HCT116 (cell line): Measurements from ENCODE around the gene AKAP13. TPM values are rescaled to one million over a fixed set of nuclear protein-coding genes. Genes with fewer than 3 reads are reported as not detected.

Source experiments
- ATAC-seq: fragments of 200-7000 bp; cut with Tn5 transposase; 2 replicates; pipeline ENCODE4 v1.9.1; 2020; ENCODE audit warnings: mild to moderate bottlenecking, moderate library complexity
- BruUV-seq: library from RNA; stranded (reverse); fragments of 400-500 nt; replicated peaks from 2 replicates; lab custom pipeline; 2021; lab: Mats Ljungman, UMichigan
- CTCF ChIA-PET: fragments of 300-600 bp; sonication (Branson Sonifier 250); formaldehyde crosslinking; loops from one replicate; lab custom pipeline; 2021; ENCODE audit warnings: antibody characterized with exemption; lab: Charles Lee
- POLR2A ChIA-PET: fragments of 300-600, 350-600 bp; sonication (Branson Sonifier 250); formaldehyde crosslinking; loops from one replicate; lab custom pipeline; 2021; ENCODE audit warnings: antibody characterized with exemption; lab: Charles Lee
- RAD21 ChIA-PET, 2 experiments: fragments of 300-600 bp; sonication (Branson Sonifier 250); formaldehyde crosslinking; loops; one replicate each; lab custom pipeline; 2023; ENCODE audit warnings: low total read pairs in 2 of 2; ENCODE audit not compliant: uncharacterized antibody in 2 of 2, unreplicated experiment in 2 of 2, low non-redundant PET in 1 of 2; lab: Charles Lee
- DNase-seq: peaks from one replicate; pipeline ENCODE4 v3.0.0-alpha.2; 2010; ENCODE audit warnings: low read depth, low spot score
- H2AFZ ChIP-seq: fragments of 200-600 bp; shearing (Covaris generic), sonication (generic); 2 replicates; pipeline ENCODE4 v1.6.1; 2017; ENCODE audit warnings: low read depth, mixed run types, mixed read lengths, antibody characterized with exemption, low read length; ENCODE audit not compliant: poor library complexity, severe bottlenecking
- H3K27ac ChIP-seq: 2 replicates; pipeline ENCODE4 v1.5.1; 2012; ENCODE audit warnings: low read depth, low read length
- H3K27me3 ChIP-seq: fragments of 200-600 bp; sonication (generic); 2 replicates; pipeline ENCODE4 v1.6.1; 2016; ENCODE audit warnings: mixed run types, low read length, mixed read lengths; ENCODE audit not compliant: insufficient read depth
- H3K36me3 ChIP-seq, 2 experiments: fragments of 200-500 bp in 1 of 2; fragments of 200-600 bp in 1 of 2; sonication (Bioruptor generic) in 1 of 2; sonication (generic) in 1 of 2; 2 replicates each; pipeline versions ENCODE4 v1.5.1 to v1.6.1; 2014 to 2016; ENCODE audit warnings: low read length in 2 of 2, inconsistent platforms in 1 of 2, mixed read lengths in 1 of 2, mixed run types in 1 of 2; ENCODE audit not compliant: insufficient read depth in 2 of 2, control insufficient read depth in 1 of 2
- H3K4me1 ChIP-seq, 2 experiments: fragments of 200-600 bp in 1 of 2; sonication (generic) in 1 of 2; 2 replicates each; pipeline versions ENCODE4 v1.5.1 to v1.6.1; 2012 to 2017; ENCODE audit warnings: low read length in 2 of 2, inconsistent platforms in 1 of 2, mild to moderate bottlenecking in 1 of 2, mixed read lengths in 1 of 2, mixed run types in 1 of 2, moderate library complexity in 1 of 2; ENCODE audit not compliant: insufficient read depth in 2 of 2, control insufficient read depth in 1 of 2
- H3K4me2 ChIP-seq: fragments of 200-600 bp; sonication (generic); 2 replicates; pipeline ENCODE4 v1.6.1; 2017; ENCODE audit warnings: mixed run types, low read length, mixed read lengths
- H3K4me3 ChIP-seq, 2 experiments: fragments of 200-600 bp in 1 of 2; sonication (generic) in 1 of 2; replicated peaks in 1 of 2; 2 replicates each; pipeline ENCODE4 v1.5.1; 2011 to 2016; ENCODE audit warnings: low read length in 2 of 2, control low read depth in 1 of 2, low read depth in 1 of 2, mild to moderate bottlenecking in 1 of 2, mixed read lengths in 1 of 2, mixed run types in 1 of 2
- H3K79me2 ChIP-seq: fragments of 200-600 bp; sonication (generic); 2 replicates; pipeline ENCODE4 v1.6.1; 2017; ENCODE audit warnings: mild to moderate bottlenecking, mixed run types, low read length, moderate library complexity, mixed read lengths; ENCODE audit not compliant: insufficient read depth
- H3K9ac ChIP-seq: fragments of 200-600 bp; sonication (generic); 2 replicates; pipeline ENCODE4 v1.6.1; 2016; ENCODE audit warnings: low read length, mixed read lengths
- H3K9me2 ChIP-seq: fragments of 200-600 bp; sonication (generic), shearing (Covaris generic); 2 replicates; pipeline ENCODE4 v1.6.1; 2017; ENCODE audit warnings: mixed run types, mild to moderate bottlenecking, moderate library complexity; ENCODE audit not compliant: insufficient read depth
- H3K9me3 ChIP-seq, 2 experiments: fragments of 200-500 bp in 1 of 2; fragments of 200-600 bp in 1 of 2; sonication (Bioruptor generic) in 1 of 2; sonication (generic) in 1 of 2; 2 replicates each; pipeline ENCODE4 v1.6.1; 2014 to 2017; ENCODE audit warnings: low read length in 2 of 2, mixed read lengths in 2 of 2, inconsistent platforms in 1 of 2, low read depth in 1 of 2, mild to moderate bottlenecking in 1 of 2, mixed run types in 1 of 2, moderate library complexity in 1 of 2; ENCODE audit not compliant: control insufficient read depth in 1 of 2, insufficient read depth in 1 of 2
- H4K20me1 ChIP-seq: fragments of 200-600 bp; sonication (generic), shearing (Covaris generic); 2 replicates; pipeline ENCODE4 v1.6.1; 2017; ENCODE audit warnings: mixed run types, mild to moderate bottlenecking, moderate library complexity; ENCODE audit not compliant: insufficient read depth
- CEBPB ChIP-seq: IDR thresholded peaks from 2 replicates; pipeline ENCODE4 v1.6.1; 2012; ENCODE audit warnings: low read depth
- CTCF ChIP-seq, 3 experiments: fragments of 200-600 bp in 1 of 3; sonication (generic) in 1 of 3; IDR thresholded peaks in 2 of 3; conservative IDR thresholded peaks in 1 of 3; 2 replicates each; pipeline ENCODE4 v1.5.1; 2012 to 2017; ENCODE audit warnings: low read depth in 2 of 3, low read length in 2 of 3, antibody characterized with exemption in 1 of 3, borderline replicate concordance in 1 of 3, control low read depth in 1 of 3, mild to moderate bottlenecking in 1 of 3, mixed read lengths in 1 of 3, mixed run types in 1 of 3, moderate library complexity in 1 of 3; ENCODE audit not compliant: insufficient read depth in 1 of 3
- EGR1 ChIP-seq: IDR thresholded peaks from 2 replicates; pipeline ENCODE4 v1.6.1; 2012; ENCODE audit warnings: low read depth
- ELF1 ChIP-seq: IDR thresholded peaks from 2 replicates; pipeline ENCODE4 v1.6.1; 2012; ENCODE audit warnings: low read depth, borderline replicate concordance
- EZH2 ChIP-seq: fragments of 200-600 bp; sonication (generic); IDR thresholded peaks from 2 replicates; pipeline ENCODE4 v1.6.1; 2017; ENCODE audit warnings: antibody characterized with exemption, mixed run types
- EZH2phosphoT487 ChIP-seq: fragments of 200-600 bp; IDR thresholded peaks from 2 replicates; pipeline ENCODE4 v1.6.1; 2018; ENCODE audit warnings: antibody characterized with exemption, borderline replicate concordance
- FOSL1 ChIP-seq: IDR thresholded peaks from 2 replicates; pipeline ENCODE4 v1.6.1; 2012; ENCODE audit warnings: low read depth
- JUND ChIP-seq: IDR thresholded peaks from 2 replicates; pipeline ENCODE4 v1.6.1; 2012
- POLR2A ChIP-seq: IDR thresholded peaks from 2 replicates; pipeline ENCODE4 v1.7.0; 2011; ENCODE audit warnings: borderline replicate concordance; ENCODE audit not compliant: insufficient read depth, insufficient read length; ENCODE audit errors: extremely low read depth
- POLR2AphosphoS5 ChIP-seq: IDR thresholded peaks from 2 replicates; pipeline ENCODE4 v1.6.1; 2011; ENCODE audit warnings: mild to moderate bottlenecking, low read depth, low read length, moderate library complexity
- RAD21 ChIP-seq: IDR thresholded peaks from 2 replicates; pipeline ENCODE4 v1.6.1; 2012; ENCODE audit warnings: low read depth, mild to moderate bottlenecking
- SP1 ChIP-seq: IDR thresholded peaks from 2 replicates; pipeline ENCODE4 v1.6.1; 2012; ENCODE audit warnings: low read depth
- SRF ChIP-seq: IDR thresholded peaks from 2 replicates; pipeline ENCODE4 v1.6.1; 2012; ENCODE audit warnings: low read depth
- ZFX ChIP-seq: fragments of 450-650 bp; IDR thresholded peaks from 2 replicates; pipeline ENCODE4 v1.6.1; 2017
- intact Hi-C: fragments of 100-400 bp; cut with micrococcal nuclease; formaldehyde crosslinking; loops from 2 replicates; pipeline ENCODE4 v1.10.0; 2022
- total RNA-seq: library from RNA; stranded (reverse); gene quantifications from one replicate; pipeline ENCODE4 v1.2.1, GENCODE V29; 2021; ENCODE audit not compliant: unreplicated experiment
- TF ChIP-seq, protein P1 (sequence below): IDR thresholded peaks from 2 replicates; pipeline ENCODE4 v1.6.1; 2012

The AKAP13 gene
- total RNA-seq, 1 experiment from 2014 or later = 43.1 TPM

DNA sequence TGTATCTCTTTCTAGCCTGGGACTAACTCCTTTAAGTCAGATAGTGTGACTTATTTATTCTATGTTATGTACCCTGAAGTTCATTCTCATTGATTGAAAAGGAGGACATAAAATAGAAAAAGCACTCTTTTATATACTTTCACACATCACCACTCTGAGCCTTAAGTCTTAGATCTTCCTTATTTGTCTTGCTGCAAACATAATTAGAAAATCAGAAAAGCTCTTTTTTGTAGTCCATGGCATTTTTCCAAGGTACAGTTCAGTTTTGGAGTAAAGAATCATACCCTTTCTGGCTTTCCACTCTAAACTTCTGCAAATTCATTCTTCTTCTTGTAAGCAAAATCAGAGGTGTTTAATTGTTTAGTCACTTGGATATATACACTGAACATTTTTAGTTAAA is 75.5 kb downstream of the AKAP13 start:
- H3K36me3 ChIP-seq = no peaks in the 10 kb centered on the region
- peaks cover 68% of the 10 kb centered on the region for H3K79me2 ChIP-seq
- H4K20me1 ChIP-seq = no peaks in the 10 kb centered on the region
- no peaks in the 10 kb centered on the region for H3K9me3 ChIP-seq
- intact Hi-C loops = no loop called here
- peaks cover 15 to 16% of the 10 kb centered on the region in 2 experiments; a peak in 3 of 4 replicates for H3K4me1 ChIP-seq
- BruUV-seq = no TSS peak
- ChIA-PET RAD21 (no interaction called here), CTCF (no interaction called here), POLR2A (no interaction called here)
- H3K4me2 ChIP-seq = no peak overlapping the region
- no peak for DNase-seq
- no peak overlapping the region for H2AFZ ChIP-seq
- H3K9ac ChIP-seq = no peak overlapping the region
- no peaks in the 10 kb centered on the region for H3K27me3 ChIP-seq
- no peak overlapping the region for H3K4me3 ChIP-seq
- no peak for TF ChIP-seq EZH2
- no peak for TF ChIP-seq SP1
- TF ChIP-seq, protein P1, sequence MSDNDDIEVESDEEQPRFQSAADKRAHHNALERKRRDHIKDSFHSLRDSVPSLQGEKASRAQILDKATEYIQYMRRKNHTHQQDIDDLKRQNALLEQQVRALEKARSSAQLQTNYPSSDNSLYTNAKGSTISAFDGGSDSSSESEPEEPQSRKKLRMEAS = no peak
- TF ChIP-seq EZH2phosphoT487 = no peak
- no peak for TF ChIP-seq EGR1
- TF ChIP-seq SRF = no peak
- no peak for TF ChIP-seq RAD21
- TF ChIP-seq CEBPB = no peak
- TF ChIP-seq POLR2AphosphoS5 = no peak
- no peak for TF ChIP-seq POLR2A
- no peak for TF ChIP-seq ELF1
- no peak for TF ChIP-seq FOSL1
- TF ChIP-seq, all 23 proteins: peak for 0
- no peaks in the 10 kb centered on the region for H3K9me2 ChIP-seq
- no peak for ATAC-seq
- no peak overlapping the region for H3K27ac ChIP-seq

- DNase-seq (no peak), ATAC-seq (no peak)
- Histone ChIP-seq H3K36me3 (no peaks in the 10 kb centered on the region), H3K27ac (no peak overlapping the region), H3K4me1 (peaks cover 15 to 19% of the 10 kb centered on the region in 2 experiments; a peak in 3 of 4 replicates), H4K20me1 (0 out of 2 replicates have a peak, but pooled peaks cover 3% of the 10 kb centered on the region), H3K27me3 (no peaks in the 10 kb centered on the region), H3K4me2 (no peak overlapping the region), H2AFZ (no peak overlapping the region), H3K9ac (no peak overlapping the region), H3K9me3 (no peaks in the 10 kb centered on the region), H3K4me3 (no peak overlapping the region), H3K79me2 (peaks cover 59% of the 10 kb centered on the region), H3K9me2 (no peaks in the 10 kb centered on the region)
- intact Hi-C loops = no loop called here
- ChIA-PET POLR2A (no interaction called here), RAD21 (interaction anchor here in 1 of 2 experiments (0.5 kb wide), 1 partner anchor 98 kb away, joined by 3 read pairs; no protein-coding TSS in a partner anchor), CTCF (no interaction called here)
- no TSS peak for BruUV-seq
- no peak for TF ChIP-seq EZH2phosphoT487
- no peak for TF ChIP-seq JUND
- no peak for TF ChIP-seq SP1
- TF ChIP-seq POLR2A = no peak
- TF ChIP-seq CTCF (IDR thresholded peaks at IDR 0.05 in 2 of 3, conservative IDR thresholded peaks at IDR 0.05 in 1 of 3; ENCODE audit: borderline replicate concordance in 1 of 3, insufficient read depth in 1 of 3, low read depth in 2 of 3, low read length in 2 of 3) = no peak
- TF ChIP-seq ZFX = no peak
These were observed 76.4 kb downstream of the AKAP13 start for GRCh38 chr15:85456798-85457197.
